Right lung (tissue), 5 donors: ENCODE results near the gene CIC. TPM values are rescaled to one million over a fixed set of nuclear protein-coding genes. Genes with fewer than 3 reads are reported as not detected.

Experiments used
- DNase-seq, 2 donors: peaks; one replicate each; pipeline ENCODE4 v3.0.0-alpha.2; 2013
- polyA plus RNA-seq, 5 donors: library from polyadenylated mRNA; unstranded; fragments of 120-200 nt; gene quantifications; one replicate each; pipeline versions ENCODE4 v1.2.1 to v1.2.3, GENCODE V29; 2013; ENCODE audit warnings: inconsistent platforms in 1 of 5, low replicate concordance in 1 of 5; ENCODE audit not compliant: insufficient read length in 5 of 5, insufficient read depth in 1 of 5

Gene CIC
- polyA plus RNA-seq, 5 donors = 31.8 to 67.6 (median 45.4) TPM

GRCh38 chr19:42309686-42310085, 40.6 kb downstream of the CIC start:
- DNase-seq = no peak

- DNase-seq = no peak
Observed at GRCh38 chr19:42311657-42312056, 42.6 kb downstream of the CIC start.

- no peak for DNase-seq
Observed at GRCh38 chr19:42312370-42312769, 43.3 kb downstream of the CIC start.

GRCh38 chr19:42313096-42313839, 44.2 kb downstream of the CIC start, which contains the start of gene TMEM145:
TMEM145 (plus strand) TSS chr19:42313309; CDS start chr19:42313377, 68 bp downstream.
- peak in 1 of 2 donors; percentile 39 for DNase-seq

- DNase-seq = no peak
Observed at GRCh38 chr19:42313840-42314755, 45.0 kb downstream of the CIC start.

- no peak for DNase-seq
Observed at GRCh38 chr19:42315024-42315423, 46.0 kb downstream of the CIC start.

- no peak for DNase-seq
Observed at GRCh38 chr19:42316223-42317211, 47.5 kb downstream of the CIC start.

- DNase-seq = no peak
Observed at GRCh38 chr19:42317535-42317934, 48.5 kb downstream of the CIC start.

GRCh38 chr19:42322305-42322704, 53.3 kb downstream of the CIC start:
- no peak for DNase-seq

GRCh38 chr19:42323473-42323851, 54.4 kb downstream of the CIC start:
- no peak for DNase-seq

GRCh38 chr19:42323852-42324654, 55.0 kb downstream of the CIC start:
- no peak for DNase-seq

- DNase-seq = no peak
Observed at GRCh38 chr19:42324655-42325307, 55.7 kb downstream of the CIC start.

GRCh38 chr19:42325308-42325895, 56.4 kb downstream of the CIC start, which contains the start of gene MEGF8:
MEGF8 (plus strand) TSS chr19:42325635; CDS start chr19:42326244, 609 bp downstream.
- DNase-seq = peak; percentile 98 to 99

GRCh38 chr19:42325896-42326771, 57.1 kb downstream of the CIC start:
- DNase-seq = no peak

GRCh38 chr19:42326969-42327368, 57.9 kb downstream of the CIC start:
- no peak for DNase-seq

GRCh38 chr19:42327381-42327780, 58.3 kb downstream of the CIC start:
- no peak for DNase-seq

GRCh38 chr19:42328106-42328505, 59.1 kb downstream of the CIC start:
- DNase-seq = no peak

- no peak for DNase-seq
Observed at GRCh38 chr19:42328854-42329253, 59.8 kb downstream of the CIC start.
